NCI-H345 treated with DMSO at 0.1 percent for 48 hours (cell line): ENCODE results near the gene CDRT15.
"Not testable (repeated sequence)": the region's sequence is repeated elsewhere in the genome, so short reads cannot be mapped to it uniquely, and the experiment has no call there.

Experiments
- DNase-seq: peaks from one replicate; lab custom pipeline; 2025; ENCODE audit not compliant: unreplicated experiment; lab: John Stamatoyannopoulos, UW

The CDRT15 gene

GRCh38 chr17:14186443-14186842, 50.2 kb downstream of the CDRT15 start:
- DNase-seq: not testable (repeated sequence)
